H1 (cell line): Measurements from ENCODE around the gene NEDD4L. TPM values are rescaled to one million over a fixed set of nuclear protein-coding genes. Genes with fewer than 3 reads are reported as not detected.

ENCODE experiments used
- CTCF ChIA-PET: fragments of 300-600 bp; sonication (Branson Sonifier 250); formaldehyde crosslinking; loops from one replicate; lab custom pipeline; 2021; ENCODE audit not compliant: partially characterized antibody; lab: Charles Lee
- POLR2A ChIA-PET: fragments of 300-600 bp; sonication (Branson Sonifier 250); formaldehyde crosslinking; loops from one replicate; lab custom pipeline; 2021; ENCODE audit warnings: inconsistent platforms; ENCODE audit not compliant: partially characterized antibody; lab: Charles Lee
- DNase-seq, 2 experiments: peaks; one replicate each; pipeline versions ENCODE4 v3.0.0 to v3.0.0-alpha.2; 2010 to 2022; ENCODE audit warnings: low spot score in 2 of 2, low read depth in 1 of 2, mixed read lengths in 1 of 2
- FAIRE-seq: peaks from 2 replicates; lab custom pipeline; 2011; peaks lifted over from hg19 to GRCh38; lab: Jason Lieb, UNC
- H2AFZ ChIP-seq: 2 replicates; pipeline ENCODE4 v1.8.1; 2012; ENCODE audit warnings: low read length, inconsistent platforms
- H2AK5ac ChIP-seq: 2 replicates; pipeline ENCODE4 v1.6.1; 2013; ENCODE audit warnings: low read depth, low read length
- H2BK120ac ChIP-seq: replicated peaks from 2 replicates; pipeline ENCODE3; 2013; ENCODE audit warnings: low read depth, low read length, inconsistent platforms
- H2BK12ac ChIP-seq: 2 replicates; pipeline ENCODE4 v1.6.1; 2013; ENCODE audit warnings: low read depth, low read length
- H2BK15ac ChIP-seq: 2 replicates; pipeline ENCODE4 v1.6.1; 2013; ENCODE audit warnings: low read length
- H2BK20ac ChIP-seq: 2 replicates; pipeline ENCODE4 v1.6.1; 2013; ENCODE audit warnings: low read length
- H2BK5ac ChIP-seq: 2 replicates; pipeline ENCODE4 v1.6.1; 2013; ENCODE audit warnings: low read depth, low read length
- H3K14ac ChIP-seq: 2 replicates; pipeline ENCODE4 v1.6.1; 2013; ENCODE audit warnings: inconsistent platforms; ENCODE audit not compliant: insufficient read length
- H3K18ac ChIP-seq: 2 replicates; pipeline ENCODE4 v1.6.1; 2013; ENCODE audit warnings: low read length; ENCODE audit errors: extremely low read depth
- H3K23ac ChIP-seq: 2 replicates; pipeline ENCODE4 v1.6.1; 2013; ENCODE audit warnings: inconsistent platforms; ENCODE audit not compliant: insufficient read length
- H3K23me2 ChIP-seq: 2 replicates; pipeline ENCODE4 v1.6.1; 2013; ENCODE audit warnings: low read depth, low read length
- H3K27ac ChIP-seq: 2 replicates; pipeline ENCODE4 v1.6.1; 2011; ENCODE audit warnings: low read depth, low read length, inconsistent platforms
- H3K27me3 ChIP-seq, 4 experiments: replicated peaks in 1 of 4; 1 replicate in 1 of 4; 2 replicates in 3 of 4; pipeline versions ENCODE4 v1.6.1 to v1.8.1; 2011 to 2013; ENCODE audit warnings: low read length in 3 of 4, mild to moderate bottlenecking in 3 of 4, inconsistent platforms in 2 of 4, mixed read lengths in 2 of 4, moderate library complexity in 1 of 4; ENCODE audit not compliant: control insufficient read depth in 3 of 4, insufficient read depth in 3 of 4; ENCODE audit errors: extremely low read depth in 1 of 4
- H3K36me3 ChIP-seq, 4 experiments: 2 replicates each; pipeline versions ENCODE4 v1.6.1 to v1.8.1; 2011 to 2013; ENCODE audit warnings: mild to moderate bottlenecking in 4 of 4, low read length in 3 of 4, moderate library complexity in 2 of 4, control low read depth in 1 of 4, inconsistent platforms in 1 of 4; ENCODE audit not compliant: insufficient read depth in 4 of 4, control insufficient read depth in 2 of 4
- H3K4ac ChIP-seq: replicated peaks from 2 replicates; pipeline ENCODE3; 2013; ENCODE audit warnings: low read length, low read depth, mixed read lengths, inconsistent platforms; ENCODE audit not compliant: insufficient read length
- H3K4me1 ChIP-seq, 4 experiments: replicated peaks in 1 of 4; 1 replicate in 1 of 4; 2 replicates in 3 of 4; pipeline versions ENCODE4 v1.6.1 to v1.8.1; 2011 to 2013; ENCODE audit warnings: low read length in 3 of 4, inconsistent platforms in 2 of 4, mixed read lengths in 1 of 4; ENCODE audit not compliant: insufficient read depth in 4 of 4, control insufficient read depth in 3 of 4
- H3K4me2 ChIP-seq, 2 experiments: 2 replicates each; pipeline versions ENCODE4 v1.6.1 to v1.8.1; 2011 to 2013; ENCODE audit warnings: low read depth in 2 of 2, low read length in 2 of 2, control low read depth in 1 of 2, inconsistent platforms in 1 of 2, mild to moderate bottlenecking in 1 of 2; ENCODE audit not compliant: insufficient read depth in 1 of 2
- H3K4me3 ChIP-seq, 4 experiments: fragments of 200-600, 300-600 bp in 1 of 4; sonication (generic), shearing (Covaris generic), sonication (Bioruptor Twin) in 1 of 4; 2 replicates each; pipeline versions ENCODE4 v1.5.1 to v1.8.1; 2011 to 2016; ENCODE audit warnings: low read length in 4 of 4, low read depth in 3 of 4, control low read depth in 2 of 4, inconsistent platforms in 2 of 4, mild to moderate bottlenecking in 2 of 4, mixed read lengths in 1 of 4, moderate library complexity in 1 of 4; ENCODE audit not compliant: insufficient read depth in 2 of 4; ENCODE audit errors: extremely low read depth in 1 of 4
- H3K56ac ChIP-seq: replicated peaks from 2 replicates; pipeline ENCODE3; 2013; ENCODE audit warnings: low read depth, mild to moderate bottlenecking, mixed read lengths, low read length, inconsistent platforms; ENCODE audit not compliant: insufficient read length
- H3K79me1 ChIP-seq: 2 replicates; pipeline ENCODE4 v1.6.1; 2013; ENCODE audit warnings: low read depth, low read length, control low read depth
- H3K79me2 ChIP-seq, 2 experiments: 2 replicates each; pipeline versions ENCODE4 v1.6.1 to v1.8.1; 2012 to 2013; ENCODE audit warnings: low read length in 2 of 2, mild to moderate bottlenecking in 2 of 2, inconsistent platforms in 1 of 2; ENCODE audit not compliant: insufficient read depth in 2 of 2, control insufficient read depth in 1 of 2
- H3K9ac ChIP-seq, 4 experiments: replicated peaks in 1 of 4; 1 replicate in 1 of 4; 2 replicates in 3 of 4; pipeline versions ENCODE4 v1.6.1 to v1.8.1; 2011 to 2013; ENCODE audit warnings: low read depth in 3 of 4, low read length in 3 of 4, control low read depth in 2 of 4, mild to moderate bottlenecking in 2 of 4, moderate library complexity in 2 of 4, inconsistent platforms in 1 of 4; ENCODE audit errors: extremely low read depth in 1 of 4
- H3K9me3 ChIP-seq, 2 experiments: 2 replicates each; pipeline versions ENCODE4 v1.6.1 to v1.8.1; 2012 to 2013; ENCODE audit warnings: mild to moderate bottlenecking in 2 of 2, moderate library complexity in 2 of 2, control low read depth in 1 of 2, inconsistent platforms in 1 of 2, low read depth in 1 of 2, low read length in 1 of 2, mixed read lengths in 1 of 2; ENCODE audit not compliant: insufficient read depth in 2 of 2
- H4K20me1 ChIP-seq, 2 experiments: replicated peaks in 1 of 2; 2 replicates each; pipeline versions ENCODE3 to v1.8.1; 2011 to 2013; ENCODE audit warnings: inconsistent platforms in 2 of 2, low read length in 2 of 2, mild to moderate bottlenecking in 1 of 2; ENCODE audit not compliant: insufficient read depth in 2 of 2, control insufficient read depth in 1 of 2
- H4K5ac ChIP-seq: 2 replicates; pipeline ENCODE4 v1.6.1; 2013; ENCODE audit warnings: low read length, low read depth, mixed read lengths, inconsistent platforms; ENCODE audit not compliant: insufficient read length
- H4K8ac ChIP-seq: 2 replicates; pipeline ENCODE4 v1.8.0; 2013; ENCODE audit warnings: mild to moderate bottlenecking, moderate library complexity, low read length, inconsistent platforms; ENCODE audit not compliant: insufficient read depth; ENCODE audit errors: extremely low read depth
- H4K91ac ChIP-seq: replicated peaks from 2 replicates; pipeline ENCODE3; 2013; ENCODE audit warnings: low read length, mixed read lengths, inconsistent platforms; ENCODE audit not compliant: insufficient read length
- BACH1 ChIP-seq: IDR thresholded peaks from 2 replicates; pipeline ENCODE4 v1.6.1; 2012; ENCODE audit warnings: low read length, improper control_type of control experiment
- CBX5 ChIP-seq: fragments of 300-800, 300-1000 bp; sonication (generic); IDR thresholded peaks from 2 replicates; pipeline ENCODE4 v1.7.1; 2016; ENCODE audit warnings: antibody characterized with exemption, low read length, low read depth
- CBX8 ChIP-seq: fragments of 300-800, 300-1000 bp; sonication (generic); IDR thresholded peaks from 2 replicates; pipeline ENCODE4 v1.7.1; 2016; ENCODE audit warnings: low read depth, low read length, borderline replicate concordance
- CEBPB ChIP-seq: IDR thresholded peaks from 2 replicates; pipeline ENCODE4 v1.6.1; 2012; ENCODE audit warnings: low read depth, low read length
- E2F6 ChIP-seq: IDR thresholded peaks from 2 replicates; pipeline ENCODE4 v1.6.1; 2012; ENCODE audit warnings: inconsistent platforms
- KDM4A ChIP-seq: IDR thresholded peaks from one replicate; pipeline ENCODE4 v1.7.1; 2012; ENCODE audit warnings: low read depth, mild to moderate bottlenecking, moderate library complexity, low read length, inconsistent platforms; ENCODE audit not compliant: severe bottlenecking
- RXRA ChIP-seq: IDR thresholded peaks from 2 replicates; pipeline ENCODE4 v1.6.1; 2011; ENCODE audit warnings: low read depth, mild to moderate bottlenecking, low read length, moderate library complexity; ENCODE audit not compliant: insufficient read depth
- TAF7 ChIP-seq: optimal IDR thresholded peaks from 2 replicates; pipeline ENCODE3; 2011; ENCODE audit warnings: low read depth, mild to moderate bottlenecking, inconsistent platforms, low read length, moderate library complexity, borderline replicate concordance
- TBP ChIP-seq: IDR thresholded peaks from 2 replicates; pipeline ENCODE4 v1.6.1; 2011; ENCODE audit warnings: low read depth, low read length, improper control_type of control experiment
- TEAD4 ChIP-seq: IDR thresholded peaks from 2 replicates; pipeline ENCODE4 v1.6.1; 2012; ENCODE audit warnings: low read depth, low read length, inconsistent platforms, mixed read lengths
- ZNF274 ChIP-seq: IDR thresholded peaks from 2 replicates; pipeline ENCODE4 v1.7.0; 2012; ENCODE audit warnings: low read length, borderline replicate concordance; ENCODE audit errors: extremely low read depth
- WGBS, 2 experiments: shearing (Covaris generic) in 1 of 2; methylation state at CpG; one replicate each; pipeline versions ENCODE4 v1.1.6 to v1.1.7; 2013 to 2015; ENCODE audit warnings: low lambda C conversion rate in 2 of 2, mixed read lengths in 2 of 2, inconsistent platforms in 1 of 2, low coverage in 1 of 2, missing lambda C conversion rate in 1 of 2; ENCODE audit not compliant: insufficient replicate concordance in 2 of 2, insufficient coverage in 1 of 2, insufficient read length in 1 of 2; ENCODE audit errors: extremely low coverage in 1 of 2, missing lambda C conversion rate in 1 of 2; 5-methylcytosine and 5-hydroxymethylcytosine counted together
- polyA plus RNA-seq, 7 experiments: library from polyadenylated mRNA; depleted of rRNA in 3 of 7; stranded (reverse) in 5 of 7; unstranded in 2 of 7; fragments of >200 nt in 5 of 7; fragments of 200-250 nt in 2 of 7; gene quantifications; 1 replicate in 5 of 7; 2 replicates in 1 of 7; 4 replicates in 1 of 7; pipeline versions ENCODE4 v1.2.1 to v1.2.3, GENCODE V29; 2011 to 2013; ENCODE audit warnings: missing spikeins in 2 of 7, mixed read lengths in 2 of 7
- total RNA-seq: library from RNA; stranded (reverse); fragmentation: NEBNext Ultra II Directional; extraction: Animal tissue kit (Norgen Biotek cat#: 25700); gene quantifications from 2 replicates; pipeline ENCODE4 v1.2.1, GENCODE V29; 2021
- TF ChIP-seq, protein P1 (sequence below): IDR thresholded peaks from 2 replicates; pipeline ENCODE4 v1.6.1; 2012; ENCODE audit warnings: inconsistent platforms

NEDD4L gene
- total and polyA plus RNA-seq, 2 of the 8 experiments (the other 6 are each of a cell fraction or from before 2014, with no cell fraction given) = 37.3 to 69.8 TPM

DNA sequence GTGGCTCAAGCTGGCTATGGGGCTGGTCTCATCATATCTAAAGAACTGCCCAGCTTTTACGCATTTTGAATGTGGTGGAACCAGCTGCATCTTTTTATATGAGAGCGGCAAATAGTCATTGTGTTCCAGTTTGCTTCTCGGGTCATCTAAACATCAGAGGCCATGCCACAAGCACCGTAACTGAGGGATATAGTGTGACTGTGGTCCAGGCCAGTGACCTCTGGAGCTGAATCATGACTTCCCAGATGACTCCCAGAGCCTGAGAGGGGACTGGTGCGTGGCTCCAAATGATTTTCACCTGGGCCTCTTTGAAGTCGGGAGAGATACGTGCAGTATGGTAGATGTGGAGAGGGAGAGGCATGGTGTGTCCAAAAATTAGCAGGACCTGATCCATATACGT, 271.0 kb downstream of the NEDD4L start:
- Histone ChIP-seq H3K18ac (no peak overlapping the region), H3K79me2 (peaks cover 0 to 19% of the 10 kb centered on the region in 2 experiments; a peak in 2 of 4 replicates), H3K4me3 (no peak overlapping the region), H3K27me3 (no peaks in the 10 kb centered on the region), H2BK120ac (no peak overlapping the region), H3K4ac (no peak overlapping the region), H4K91ac (no peak overlapping the region), H2AK5ac (no peak overlapping the region), H2BK12ac (no peak overlapping the region), H4K20me1 (peaks cover 2 to 6% of the 10 kb centered on the region in 2 experiments), H4K5ac (no peak overlapping the region), H3K79me1 (peaks cover 2% of the 10 kb centered on the region; the same call in 1 of the 2 replicates), H3K4me2 (no peak overlapping the region), H3K4me1 (peaks cover 0 to 7% (median 3%) of the 10 kb centered on the region in 4 experiments; a peak in 5 of 7 replicates), H4K8ac (no peak overlapping the region), H2BK15ac (no peak overlapping the region), H3K23ac (no peak overlapping the region), H3K23me2 (no peaks in the 10 kb centered on the region), H2BK20ac (no peak overlapping the region), H2AFZ (no peak overlapping the region), H2BK5ac (no peak overlapping the region), H3K56ac (no peak overlapping the region), H3K36me3 (no peaks in the 10 kb centered on the region; a peak in 1 of 8 replicates), H3K9me3 (no peaks in the 10 kb centered on the region), H3K14ac (no peak overlapping the region), H3K9ac (no peak overlapping the region), H3K27ac (no peak overlapping the region)
- FAIRE-seq = no peak
- ChIA-PET CTCF (interaction anchor here (0.7 to 3.2 kb wide), 3 partner anchors 87 to 121 kb away, joined by 5 to 19 read pairs (median 6); no protein-coding TSS in a partner anchor), POLR2A (no interaction called here)
- no peak for DNase-seq
- 84% methylated on average over 8 of the region's 8 CpGs; no CpG with 5 or more reads in 1 of the 2 experiments for WGBS, 2 experiments
- no peak for TF ChIP-seq ZNF274
- no peak for TF ChIP-seq KDM4A
- no peak for TF ChIP-seq CBX5
- no peak for TF ChIP-seq E2F6
- no peak for TF ChIP-seq CBX8
- TF ChIP-seq TEAD4 = no peak
- TF ChIP-seq RXRA = no peak
- no peak for TF ChIP-seq TBP
- TF ChIP-seq BACH1 = no peak
- TF ChIP-seq, protein P1, sequence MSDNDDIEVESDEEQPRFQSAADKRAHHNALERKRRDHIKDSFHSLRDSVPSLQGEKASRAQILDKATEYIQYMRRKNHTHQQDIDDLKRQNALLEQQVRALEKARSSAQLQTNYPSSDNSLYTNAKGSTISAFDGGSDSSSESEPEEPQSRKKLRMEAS = no peak
- TF ChIP-seq TAF7 = no peak
- no peak for TF ChIP-seq CEBPB
